NOMO-1 treated with DMSO at 0.1 percent for 48 hours (cell line): ENCODE data around the gene SLC38A10.

Source experiments
- DNase-seq: peaks from one replicate; lab custom pipeline; 2025; ENCODE audit not compliant: unreplicated experiment; lab: John Stamatoyannopoulos, UW

SLC38A10 gene

GRCh38 chr17:81279278-81280275, 15.5 kb downstream of the SLC38A10 start:
- DNase-seq, result no peak

GRCh38 chr17:81278831-81279230, 16.3 kb downstream of the SLC38A10 start:
- no peak for DNase-seq

- DNase-seq, result no peak
Measured at GRCh38 chr17:81277946-81278693, 17.0 kb downstream of the SLC38A10 start.

GRCh38 chr17:81277421-81277820, 17.7 kb downstream of the SLC38A10 start:
- no peak for DNase-seq

- DNase-seq, result no peak
Measured at GRCh38 chr17:81276781-81277180, 18.3 kb downstream of the SLC38A10 start.

- no peak for DNase-seq
Measured at GRCh38 chr17:81274471-81274855, 20.6 kb downstream of the SLC38A10 start.

GRCh38 chr17:81273698-81274470, 21.2 kb downstream of the SLC38A10 start:
- DNase-seq, result no peak

- DNase-seq, result peak; percentile 72
Measured at GRCh38 chr17:81272616-81273015, 22.5 kb downstream of the SLC38A10 start.

GRCh38 chr17:81271226-81271625, 23.9 kb downstream of the SLC38A10 start:
- DNase-seq, result no peak

GRCh38 chr17:81270279-81270678, 24.8 kb downstream of the SLC38A10 start:
- DNase-seq, result no peak

- no peak for DNase-seq
Measured at GRCh38 chr17:81267390-81268067, 27.6 kb downstream of the SLC38A10 start.

- DNase-seq, result no peak
Measured at GRCh38 chr17:81265576-81265975, 29.5 kb downstream of the SLC38A10 start.

- no peak for DNase-seq
Measured at GRCh38 chr17:81264640-81265039, 30.5 kb downstream of the SLC38A10 start.

GRCh38 chr17:81263371-81264181, 31.5 kb downstream of the SLC38A10 start:
- DNase-seq, result no peak

GRCh38 chr17:81261582-81262336, 33.3 kb downstream of the SLC38A10 start:
- no peak for DNase-seq

- no peak for DNase-seq
Measured at GRCh38 chr17:81261096-81261495, 34.0 kb downstream of the SLC38A10 start.

GRCh38 chr17:81260641-81261040, 34.5 kb downstream of the SLC38A10 start:
- no peak for DNase-seq

- no peak for DNase-seq
Measured at GRCh38 chr17:81260171-81260570, 34.9 kb downstream of the SLC38A10 start.

- no peak for DNase-seq
Measured at GRCh38 chr17:81259058-81259605, 36.0 kb downstream of the SLC38A10 start.
